DMS114 treated with DMSO at 0.1 percent for 48 hours (cell line): Measurements from ENCODE around the gene PRICKLE3.
"Not testable (repeated sequence)": the region's sequence is repeated elsewhere in the genome, so short reads cannot be mapped to it uniquely, and the experiment has no call there.

ENCODE experiments used
- DNase-seq: peaks from one replicate; lab custom pipeline; 2025; ENCODE audit not compliant: unreplicated experiment; lab: John Stamatoyannopoulos, UW

The PRICKLE3 gene

DNA sequence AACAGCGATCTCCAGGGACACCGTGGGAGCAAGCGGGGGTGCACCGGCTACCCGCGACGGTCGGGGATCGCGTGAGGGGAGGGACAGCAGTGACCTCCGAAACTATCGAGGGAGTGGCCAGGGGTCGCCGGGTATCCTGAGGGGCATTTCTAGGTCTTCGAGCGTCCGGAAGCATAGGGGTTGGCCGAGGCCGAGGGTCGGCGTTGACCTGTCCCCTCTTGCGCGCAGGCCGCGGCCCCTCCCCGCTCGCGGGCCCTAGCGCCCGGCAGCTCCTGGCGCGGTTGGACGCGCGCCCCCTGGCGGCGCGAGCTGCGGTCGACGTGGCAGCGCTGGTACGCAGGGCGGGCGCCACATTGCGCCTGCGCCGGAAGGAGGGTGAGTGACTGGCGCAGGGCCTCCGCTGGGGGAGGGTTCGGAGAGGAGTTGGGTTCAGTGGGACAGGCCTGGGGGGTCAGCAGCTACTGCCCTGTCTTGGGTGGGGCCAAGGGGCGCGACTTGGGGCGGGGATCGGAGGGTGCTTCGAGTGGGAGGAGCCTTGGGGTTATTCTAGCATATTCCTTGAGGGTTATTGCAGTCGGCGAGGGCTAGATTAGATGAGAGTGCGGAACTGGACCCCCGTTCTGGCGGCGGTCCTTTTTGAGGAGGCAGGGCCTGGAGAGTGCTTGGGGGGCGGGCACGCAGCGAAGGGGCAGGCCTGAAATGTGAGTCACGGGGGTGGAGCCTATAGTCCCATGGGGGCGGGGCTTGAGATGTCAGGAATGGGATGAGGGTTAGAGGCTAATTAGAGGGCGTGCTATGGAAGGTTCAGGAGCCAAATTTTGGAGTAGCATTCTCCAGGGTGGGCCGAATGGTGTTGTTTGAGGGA, 22.4 kb downstream of the PRICKLE3 start:
- DNase-seq, result peak; percentile 70

- DNase-seq, result no peak
Observed at GRCh38 chrX:49162620-49163019, 23.6 kb downstream of the PRICKLE3 start, which contains the start of gene MAGIX. Gene MAGIX (plus strand): TSS chrX:49162758. CDS start chrX:49162890, 132 bp downstream.

DNA sequence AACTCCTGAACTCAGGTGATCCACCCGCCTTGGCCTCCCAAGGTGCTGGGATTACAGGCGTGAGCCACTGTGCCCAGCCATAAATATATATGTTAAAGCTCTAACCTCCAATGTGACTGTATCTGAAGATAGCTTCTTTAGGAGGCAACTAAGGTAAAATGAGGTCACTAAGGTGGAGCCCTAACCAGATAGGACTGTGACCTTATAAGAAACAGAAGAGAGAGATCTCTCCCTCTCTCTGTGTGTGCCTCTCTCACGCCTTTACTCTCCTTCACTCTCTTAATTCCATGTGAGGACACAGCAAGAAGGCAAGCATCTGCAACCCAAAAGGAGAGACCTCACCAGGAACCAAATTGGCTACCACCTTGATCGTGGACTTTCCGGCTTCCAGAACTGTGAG, 24.5 kb downstream of the PRICKLE3 start:
- DNase-seq, result no peak

- DNase-seq, result no peak
Observed at GRCh38 chrX:49160908-49161307, 25.3 kb downstream of the PRICKLE3 start.

GRCh38 chrX:49157194-49157593, 29.0 kb downstream of the PRICKLE3 start:
- no peak for DNase-seq

DNA sequence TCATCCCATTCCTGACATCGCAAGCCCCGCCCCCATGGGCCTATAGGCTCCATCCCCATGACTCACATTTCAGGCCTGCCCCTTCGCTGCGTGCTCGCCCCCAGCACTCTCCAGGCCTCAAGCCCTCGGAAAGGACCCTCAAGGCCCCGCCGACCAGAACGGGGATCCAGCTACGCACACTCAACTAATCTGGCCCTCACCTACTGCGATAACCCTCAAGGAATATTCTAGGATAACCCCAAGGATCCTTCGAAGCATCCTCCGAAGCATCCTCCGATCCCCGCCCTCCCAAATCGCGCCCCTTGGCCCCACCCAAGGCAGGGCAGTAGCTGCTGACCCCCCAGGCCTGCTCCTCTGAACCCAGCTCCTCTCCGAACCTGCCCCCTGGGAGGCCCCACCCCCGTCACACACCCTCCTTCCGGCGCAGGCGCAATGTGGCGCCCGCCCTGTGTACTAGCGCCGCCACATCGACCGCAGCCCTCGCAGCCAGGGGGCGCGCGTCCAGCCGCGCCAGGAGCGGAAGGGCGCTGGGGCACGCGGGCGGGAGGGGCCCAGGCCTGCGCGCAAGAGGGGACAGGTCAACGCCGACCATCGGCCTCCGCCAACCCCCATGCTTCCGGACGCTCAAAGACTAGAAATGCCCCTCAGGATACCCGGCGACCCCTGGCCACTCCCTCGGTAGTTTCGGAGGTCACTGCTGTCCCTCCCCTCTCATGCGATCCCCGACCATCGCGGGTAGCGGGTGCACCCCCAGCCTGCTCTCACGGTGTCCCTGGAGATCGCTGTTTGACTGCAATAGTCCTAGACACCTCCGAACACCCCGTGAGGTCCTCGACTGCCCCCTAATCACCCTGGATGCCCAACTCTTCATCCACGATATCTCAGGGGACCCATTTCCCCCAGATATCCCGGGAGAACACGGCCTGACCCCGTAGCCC, 30.0 kb downstream of the PRICKLE3 start:
- DNase-seq, result peak; percentile 66

- DNase-seq, result peak; percentile 56
Observed at GRCh38 chrX:49155243-49155899, 30.8 kb downstream of the PRICKLE3 start.

DNA sequence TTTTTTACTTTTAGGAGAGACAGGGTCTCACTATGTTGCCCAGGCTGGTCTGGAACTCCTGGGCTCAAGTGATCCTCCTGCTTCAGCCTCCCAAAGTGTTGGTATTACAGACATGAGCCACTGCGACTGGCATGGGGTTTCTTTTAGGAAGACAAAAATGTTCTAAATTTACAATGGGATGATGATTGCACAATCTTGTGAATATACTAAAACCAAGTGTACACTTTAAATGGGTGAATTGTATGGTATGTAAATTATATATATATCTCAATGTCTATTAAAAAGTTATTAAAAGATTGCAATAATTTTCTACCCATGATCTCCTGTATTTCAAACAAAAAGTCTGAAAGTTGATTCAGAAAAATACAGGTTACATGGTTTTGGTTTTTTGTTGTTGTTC, 32.7 kb downstream of the PRICKLE3 start:
- DNase-seq, result no peak

DNA sequence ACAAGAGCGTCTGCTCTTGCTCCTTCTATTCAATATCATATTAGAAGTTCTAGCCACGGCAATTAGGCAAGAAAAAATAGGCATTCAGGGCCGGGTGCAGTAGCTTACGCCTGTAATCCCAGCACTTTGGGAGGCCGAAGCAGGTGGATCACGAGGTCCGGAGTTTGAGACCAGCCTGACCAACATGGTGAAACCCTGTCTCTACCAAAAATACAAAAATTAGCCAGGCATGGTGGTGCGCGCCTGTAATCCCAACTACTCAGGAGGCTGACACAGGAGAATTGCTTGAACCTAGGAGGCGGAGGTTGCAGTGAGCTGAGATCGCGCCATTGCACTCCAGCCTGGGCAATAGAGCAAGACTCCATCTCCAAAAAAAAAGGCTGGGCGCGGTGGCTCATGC, 36.9 kb downstream of the PRICKLE3 start:
- DNase-seq, result not testable (repeated sequence)

- DNase-seq, result not testable (repeated sequence)
Observed at GRCh38 chrX:49148390-49149100, 37.6 kb downstream of the PRICKLE3 start.

DNA sequence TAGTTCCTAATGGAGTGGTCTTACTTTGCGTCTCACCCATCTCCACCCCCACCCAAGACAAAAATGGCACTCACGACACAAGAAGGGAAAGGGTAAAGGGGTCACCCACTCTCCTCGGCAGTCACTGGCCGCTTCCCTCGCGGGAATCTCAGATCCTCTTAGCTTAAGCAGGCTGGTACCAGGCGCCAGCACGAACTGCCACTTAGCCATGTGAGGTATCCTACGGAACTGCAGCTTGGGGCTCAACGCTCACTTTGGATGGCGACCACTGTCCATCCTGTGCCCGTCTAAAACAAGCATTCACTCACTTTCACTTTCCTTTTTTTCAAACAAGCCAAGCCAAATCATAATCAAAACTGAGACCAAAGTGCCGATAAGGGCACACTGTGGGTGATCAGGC, 38.2 kb downstream of the PRICKLE3 start:
- no peak for DNase-seq

- DNase-seq, result no peak
Observed at GRCh38 chrX:49147282-49147681, 38.9 kb downstream of the PRICKLE3 start.

- DNase-seq, result not testable (repeated sequence)
Observed at GRCh38 chrX:49143154-49143553, 43.0 kb downstream of the PRICKLE3 start.

DNA sequence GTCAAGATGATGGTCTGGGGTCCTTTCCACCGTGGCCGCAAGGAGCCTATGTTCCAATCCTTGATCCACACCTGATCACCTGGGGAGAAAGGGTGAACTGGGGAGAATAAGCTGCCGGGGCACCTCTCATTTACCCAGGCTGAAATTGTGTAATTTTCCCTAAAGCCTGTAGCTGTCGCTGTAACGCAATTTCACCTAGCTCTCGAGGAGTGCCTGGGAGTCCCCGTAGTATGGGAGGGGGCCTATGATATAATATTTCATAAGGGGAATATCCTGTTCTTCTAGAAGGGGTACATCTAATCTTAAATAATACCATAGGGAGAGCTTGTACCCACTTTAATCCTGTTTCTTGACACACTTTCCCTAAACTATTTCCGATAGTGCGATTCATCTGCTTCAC, 43.9 kb downstream of the PRICKLE3 start:
- DNase-seq, result not testable (repeated sequence)

- DNase-seq, result no peak
Observed at GRCh38 chrX:49139713-49140112, 46.5 kb downstream of the PRICKLE3 start.

DNA sequence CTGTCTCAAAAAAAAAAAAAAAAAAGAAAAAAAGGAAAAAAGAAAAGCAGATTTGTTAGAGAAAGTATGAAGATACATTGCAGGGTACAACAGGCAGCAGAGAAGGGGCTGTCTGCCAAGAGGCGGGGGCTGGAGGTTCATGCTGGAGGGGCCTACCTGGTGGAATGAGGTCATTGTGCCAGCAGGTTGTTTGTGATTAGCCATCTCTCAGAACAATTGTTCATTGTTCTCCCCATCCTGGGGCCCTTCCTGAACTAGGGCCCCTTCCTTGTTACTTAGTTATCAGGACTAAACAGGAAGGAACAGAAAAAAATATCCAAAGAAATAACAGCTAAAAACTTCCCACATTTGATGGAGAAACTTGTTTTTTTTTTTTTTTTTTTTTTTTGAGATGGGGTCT, 48.7 kb downstream of the PRICKLE3 start:
- DNase-seq, result no peak

GRCh38 chrX:49133759-49134158, 52.4 kb downstream of the PRICKLE3 start:
- no peak for DNase-seq

DNA sequence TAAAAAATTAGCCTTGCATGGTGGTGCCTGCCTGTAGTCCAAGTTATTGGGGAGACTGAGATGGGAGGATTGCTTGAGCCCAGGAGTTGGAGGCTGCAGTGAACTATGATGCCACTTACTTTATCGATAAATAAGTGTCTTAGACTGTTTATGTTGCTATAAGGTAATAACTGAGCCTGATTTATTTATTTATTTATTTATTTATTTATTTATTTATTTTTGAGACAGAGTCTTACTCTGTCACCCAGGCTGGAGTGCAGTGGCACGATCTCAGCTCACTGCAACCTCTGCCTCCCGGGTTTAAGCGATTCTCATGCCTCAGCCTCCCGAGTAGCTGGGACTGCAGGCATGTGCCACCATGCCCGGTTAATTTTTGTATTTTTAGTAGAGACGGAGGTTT, 53.9 kb downstream of the PRICKLE3 start:
- DNase-seq, result not testable (repeated sequence)

DNA sequence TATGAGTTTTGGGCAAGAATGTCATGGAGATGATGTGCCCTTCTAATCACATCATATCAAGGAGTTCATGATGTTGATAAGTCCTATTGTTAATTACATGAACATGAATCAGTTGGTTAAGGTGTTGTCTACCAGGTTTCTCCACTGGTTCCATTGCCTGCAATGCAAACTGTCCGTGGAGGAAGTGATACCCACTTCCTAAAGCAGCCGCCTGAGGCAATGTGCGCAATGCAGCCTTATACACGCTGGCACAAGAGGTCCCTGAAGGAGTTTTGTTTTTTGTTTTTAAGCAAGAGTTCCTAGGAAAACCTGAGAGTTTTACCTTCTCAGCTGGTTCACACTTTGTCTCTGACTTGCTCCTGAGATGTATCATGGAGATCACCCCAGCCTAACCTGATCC, 56.7 kb downstream of the PRICKLE3 start:
- DNase-seq, result no peak

- DNase-seq, result not testable (repeated sequence)
Observed at GRCh38 chrX:49127742-49128258, 58.4 kb downstream of the PRICKLE3 start.
